ENCODE measurements around the gene SMIM23. TPM values are rescaled to one million over a fixed set of nuclear protein-coding genes. Genes with fewer than 3 reads are reported as not detected.

The SMIM23 gene
- total RNA-seq, 1 experiment from 2014 or later, result not detected

GRCh38 chr5:171813813-171814490 is 28.3 kb downstream of the SMIM23 start:
- H3K9me3 Mint-ChIP-seq, result peaks cover 5% of the 10 kb centered on the region
- no peak for TF ChIP-seq CTCF (IDR thresholded peaks at IDR 0.05)
- TF ChIP-seq ZNF425 (CRISPR knock-in tag; conservative IDR thresholded peaks at IDR 0.05), result no peak
- TF ChIP-seq ZNF396 (CRISPR knock-in tag; IDR thresholded peaks at IDR 0.05; ENCODE audit: borderline replicate concordance), result no peak
- no peak for TF ChIP-seq NR3C1 (CRISPR knock-in tag; conservative IDR thresholded peaks at IDR 0.05; ENCODE audit: low read depth)
- TF ChIP-seq SP1 (CRISPR knock-in tag; conservative IDR thresholded peaks at IDR 0.05), result no peak
- TF ChIP-seq ZBTB43 (CRISPR knock-in tag; IDR thresholded peaks at IDR 0.05), result no peak
- TF ChIP-seq SOX15 (CRISPR knock-in tag; IDR thresholded peaks at IDR 0.05), result no peak
- no peak for TF ChIP-seq KAT7 (CRISPR knock-in tag; IDR thresholded peaks at IDR 0.05; ENCODE audit: borderline replicate concordance)
- no peak for TF ChIP-seq ZNF671 (CRISPR knock-in tag; IDR thresholded peaks at IDR 0.05)
- TF ChIP-seq MLX (CRISPR knock-in tag; IDR thresholded peaks at IDR 0.05), result no peak
- no peak for TF ChIP-seq ZMAT4 (CRISPR knock-in tag; IDR thresholded peaks at IDR 0.05)
- TF ChIP-seq TEAD1 (CRISPR knock-in tag; IDR thresholded peaks at IDR 0.05), result no peak
- no peak for TF ChIP-seq ZNF138 (CRISPR knock-in tag; conservative IDR thresholded peaks at IDR 0.05)
- TF ChIP-seq IRF1 (CRISPR knock-in tag; IDR thresholded peaks at IDR 0.05), result no peak
- TF ChIP-seq CDX4 (CRISPR knock-in tag; IDR thresholded peaks at IDR 0.05; ENCODE audit: borderline replicate concordance), result no peak
- no peak for TF ChIP-seq GTF2I (CRISPR knock-in tag; conservative IDR thresholded peaks at IDR 0.05)
- no peak for TF ChIP-seq NFE2L1 (CRISPR knock-in tag; IDR thresholded peaks at IDR 0.05)
- no peak for TF ChIP-seq ZSCAN18 (CRISPR knock-in tag; IDR thresholded peaks at IDR 0.05)
- no peak for TF ChIP-seq ZNF281 (CRISPR knock-in tag; IDR thresholded peaks at IDR 0.05)
- TF ChIP-seq MAX (CRISPR knock-in tag; IDR thresholded peaks at IDR 0.05), result no peak
- DNase-seq (ENCODE audit: low spot score), result no peak
- H3K27me3 Mint-ChIP-seq (ENCODE audit: low read depth), result peaks cover 5% of the 10 kb centered on the region
- H3K27ac Mint-ChIP-seq, result no peak overlapping the region
- H3K36me3 Mint-ChIP-seq, result no peaks in the 10 kb centered on the region
- ATAC-seq, result no peak
- ChIA-PET CTCF (interaction anchor here (1.2 kb wide), 1 partner anchor 98 kb away, joined by 3 read pairs; no protein-coding TSS in a partner anchor), POLR2A (no interaction called here)
- H3K4me3 Mint-ChIP-seq, result no peak overlapping the region
- H3K4me1 Mint-ChIP-seq, result no peaks in the 10 kb centered on the region
